Upper lobe of left lung (tissue), 4 donors: ENCODE measurements around the gene ZMYND11.

Source experiments
- CTCF ChIP-seq, 6 experiments: fragments of 450-650 bp in 4 of 6; fragments of 200-600 bp in 2 of 6; sonication (generic) in 2 of 6; IDR thresholded peaks; one replicate each; pipeline ENCODE4 v1.5.1; 2016 to 2019; ENCODE audit warnings: antibody characterized with exemption in 6 of 6
- POLR2A ChIP-seq, 4 donors: fragments of 450-650 bp; IDR thresholded peaks; one replicate each; pipeline ENCODE4 v1.5.1; 2016 to 2017; ENCODE audit warnings: antibody characterized with exemption in 4 of 4, mild to moderate bottlenecking in 2 of 4

GRCh38 chr10:135601-136464 is 578 bp downstream of the ZMYND11 start:
- TF ChIP-seq POLR2A (IDR thresholded peaks at IDR 0.05) (peak in 2 of 4 donors; percentile 59 to 60), CTCF (IDR thresholded peaks at IDR 0.05) (peak in 1 of 6 experiments; percentile 16)
